NB4 (cell line): ENCODE results near the gene N4BP2.

Experiments used
- CTCF ChIP-seq: IDR thresholded peaks from one replicate; pipeline ENCODE4 v1.5.1; 2012; ENCODE audit warnings: low read depth, low read length
- POLR2A ChIP-seq: IDR thresholded peaks from 2 replicates; pipeline ENCODE4 v1.6.1; 2011; ENCODE audit warnings: mild to moderate bottlenecking; ENCODE audit not compliant: insufficient read length; ENCODE audit errors: extremely low read depth

GRCh38 chr4:40164459-40164858, 107.8 kb downstream of the N4BP2 start:
- TF ChIP-seq CTCF (no peak), POLR2A (no peak)
